ENCODE data around the gene HOXD8.

HOXD8 gene

GRCh38 chr2:176172895-176173566, 43.5 kb downstream of the HOXD8 start:
- H3K4me1 ChIP-seq (ENCODE audit: insufficient read depth, low read length), result no peaks in the 10 kb centered on the region
- no peak overlapping the region for H3K9ac ChIP-seq (ENCODE audit: low read depth, low read length)
- H3K36me3 ChIP-seq (ENCODE audit: insufficient read depth, low read length), result no peaks in the 10 kb centered on the region
- H3K9me3 ChIP-seq (ENCODE audit: control insufficient read depth, insufficient read depth, low read length), result no peaks in the 10 kb centered on the region

DNA sequence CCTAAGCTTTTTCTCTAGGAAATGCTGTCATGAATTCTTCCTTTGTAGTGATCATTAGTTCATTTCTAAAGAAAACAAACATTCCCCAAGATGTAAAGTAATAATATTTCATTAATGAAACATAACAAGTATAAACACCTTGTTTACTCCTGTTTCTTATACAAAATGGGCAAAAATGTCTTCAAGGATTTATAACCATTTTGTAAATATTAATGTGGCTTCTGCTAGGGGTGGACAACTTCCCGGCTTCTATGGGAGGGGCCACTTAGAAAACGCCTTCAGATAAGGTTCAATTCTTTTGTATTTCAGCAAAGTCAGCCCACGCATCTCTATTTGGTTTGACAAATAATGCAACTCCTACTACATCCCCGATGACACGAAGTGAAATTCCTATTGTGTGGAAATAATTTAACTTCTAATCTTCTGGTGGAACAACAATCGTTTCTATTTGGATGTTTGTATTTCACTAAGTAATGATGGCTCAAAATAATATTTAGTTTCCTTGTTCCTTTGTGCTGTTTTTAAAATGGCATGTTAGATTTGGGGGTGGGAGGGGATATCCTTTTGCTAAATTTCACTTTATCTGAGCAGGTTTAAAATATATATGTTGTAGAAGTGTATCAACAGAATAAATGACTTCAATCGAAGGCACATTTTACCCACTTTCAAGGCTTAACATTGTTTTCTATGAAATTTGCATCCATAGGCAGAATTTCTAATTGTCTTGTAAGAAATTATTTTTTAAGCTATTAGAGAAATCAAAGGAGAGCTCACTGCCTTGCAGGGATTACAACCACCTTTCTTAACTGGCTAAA, 44.3 kb downstream of the HOXD8 start:
- H3K36me3 ChIP-seq (ENCODE audit: insufficient read depth, low read length), result no peaks in the 10 kb centered on the region
- no peaks in the 10 kb centered on the region for H3K9me3 ChIP-seq (ENCODE audit: control insufficient read depth, insufficient read depth, low read length)
- no peaks in the 10 kb centered on the region for H3K4me1 ChIP-seq (ENCODE audit: insufficient read depth, low read length)
- no peak overlapping the region for H3K9ac ChIP-seq (ENCODE audit: low read depth, low read length)

GRCh38 chr2:176174382-176174823, 44.9 kb downstream of the HOXD8 start:
- Histone ChIP-seq H3K9ac (ENCODE audit: low read depth, low read length) (no peak overlapping the region), H3K4me1 (ENCODE audit: insufficient read depth, low read length) (no peaks in the 10 kb centered on the region), H3K9me3 (ENCODE audit: control insufficient read depth, insufficient read depth, low read length) (no peaks in the 10 kb centered on the region), H3K36me3 (ENCODE audit: insufficient read depth, low read length) (no peaks in the 10 kb centered on the region)

DNA sequence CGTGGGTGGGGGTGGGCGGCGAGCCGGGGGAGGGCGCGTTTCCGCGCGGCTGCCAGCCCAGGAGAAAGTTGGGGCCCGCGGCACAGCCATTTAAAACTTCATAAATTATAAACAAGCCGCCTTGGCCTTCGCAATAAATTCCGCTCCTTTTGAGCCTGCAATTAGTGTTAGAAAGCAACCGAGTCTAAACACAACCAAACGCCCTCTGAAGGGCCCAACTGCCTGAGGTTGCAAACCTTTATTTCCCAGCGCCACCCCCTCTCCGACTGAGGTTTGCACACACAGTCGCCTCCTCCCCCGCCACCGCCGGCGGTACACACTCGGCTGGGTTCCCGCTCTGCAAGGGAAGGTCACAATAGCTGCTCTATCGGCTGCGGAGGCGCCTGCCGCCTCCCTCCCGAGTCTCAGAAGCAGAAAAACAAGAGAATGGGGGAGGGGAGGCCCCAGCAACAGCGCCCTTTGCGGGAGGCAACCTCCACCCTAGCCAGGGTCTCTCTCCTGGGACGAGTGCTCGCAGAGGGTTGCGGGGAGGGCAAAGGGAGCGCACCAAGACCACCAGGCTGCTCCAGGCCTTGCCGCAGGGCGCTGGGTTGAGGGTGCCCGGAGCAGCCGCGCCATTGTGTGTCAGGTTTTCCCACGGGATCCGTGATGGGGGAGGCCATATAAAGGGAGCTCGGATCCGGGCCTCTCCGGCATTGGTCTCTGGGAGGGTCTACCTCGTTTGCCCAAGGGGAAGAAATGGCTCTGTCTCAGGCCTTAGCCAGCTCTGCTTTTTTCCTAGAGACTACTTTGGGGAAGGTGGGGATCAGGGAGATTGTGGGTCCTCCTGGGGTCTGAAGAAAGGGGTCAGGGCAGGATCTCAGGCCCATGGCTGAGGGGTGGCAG, 45.6 kb downstream of the HOXD8 start:
- no peak overlapping the region; the same call in 1 of the 2 replicates for H3K9ac ChIP-seq (ENCODE audit: low read depth, low read length)

DNA sequence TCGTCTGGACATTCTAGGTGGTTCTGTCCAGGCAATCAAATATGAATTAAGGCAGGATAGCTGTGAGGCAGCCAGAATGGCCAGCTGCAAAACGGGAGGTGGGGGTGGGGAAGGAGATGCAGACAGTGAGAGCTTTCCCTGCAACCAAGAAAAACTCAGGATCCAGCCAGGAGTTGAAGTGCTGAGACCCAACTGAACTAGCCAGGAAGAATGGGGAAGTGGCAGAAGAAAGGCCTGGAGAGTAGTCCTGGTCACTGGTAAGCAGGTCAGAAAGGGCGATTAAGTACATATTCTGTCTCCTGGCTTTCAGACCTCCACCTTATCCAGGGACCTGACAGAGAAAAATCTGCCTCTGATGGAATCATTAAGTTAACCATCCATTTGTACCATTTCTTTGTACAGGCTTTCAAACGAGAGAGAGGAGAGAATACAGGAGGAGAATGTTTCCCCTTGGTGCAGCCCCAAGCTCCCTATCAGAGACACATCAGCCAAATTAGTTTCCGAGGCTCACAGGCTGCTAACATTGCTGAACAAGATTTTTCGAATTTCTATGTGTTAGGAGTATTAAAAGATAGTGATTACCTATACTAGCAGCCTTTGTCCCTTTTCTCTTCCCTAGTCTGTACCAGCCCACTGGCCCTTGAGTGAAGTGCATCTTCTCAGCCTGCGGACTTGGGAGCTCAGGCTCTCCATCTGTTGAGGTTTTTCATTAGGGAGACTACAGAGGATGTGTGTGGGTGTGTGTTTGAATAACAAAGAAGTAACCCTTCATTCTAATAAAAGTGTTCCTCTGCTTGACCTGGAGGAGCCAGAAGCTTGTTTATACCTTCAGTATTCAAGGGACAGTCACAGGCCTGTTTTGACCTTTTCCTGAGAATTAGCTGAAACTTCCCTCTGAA, 46.5 kb downstream of the HOXD8 start:
- no peak overlapping the region for H3K9ac ChIP-seq (ENCODE audit: low read depth, low read length)
- H3K36me3 ChIP-seq (ENCODE audit: insufficient read depth, low read length), result no peaks in the 10 kb centered on the region
- H3K9me3 ChIP-seq (ENCODE audit: control insufficient read depth, insufficient read depth, low read length), result no peaks in the 10 kb centered on the region
- no peaks in the 10 kb centered on the region for H3K4me1 ChIP-seq (ENCODE audit: insufficient read depth, low read length)

More for the DNA sequence above, 45.6 kb downstream of the HOXD8 start:
- Histone ChIP-seq H3K9me3 (ENCODE audit: control insufficient read depth, insufficient read depth, low read length) (no peaks in the 10 kb centered on the region), H3K36me3 (ENCODE audit: insufficient read depth, low read length) (no peaks in the 10 kb centered on the region), H3K4me1 (ENCODE audit: insufficient read depth, low read length) (no peaks in the 10 kb centered on the region)

DNA sequence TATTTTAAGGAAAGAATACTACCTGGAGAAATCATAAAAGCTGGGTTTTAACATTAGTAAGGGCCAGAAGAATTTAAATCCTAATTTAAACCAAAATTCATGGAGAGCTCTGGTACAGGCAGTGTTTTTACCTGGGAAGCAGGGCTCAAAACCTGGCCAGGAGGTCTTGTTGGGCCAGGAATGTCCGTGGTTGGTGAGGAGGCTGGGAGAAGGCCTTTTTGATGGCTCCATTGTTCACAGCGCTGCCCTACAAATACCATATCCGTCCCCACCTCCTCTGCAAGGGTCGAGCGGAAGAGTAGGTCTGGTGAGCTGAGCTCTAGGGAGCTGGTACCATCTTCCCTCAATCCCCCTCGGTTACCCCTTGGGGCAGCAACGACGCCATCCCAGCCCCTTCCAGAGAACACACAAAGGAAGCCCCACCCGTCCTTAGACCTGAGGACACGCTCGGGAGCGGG, 48.1 kb downstream of the HOXD8 start:
- Histone ChIP-seq H3K4me1 (ENCODE audit: insufficient read depth, low read length) (no peaks in the 10 kb centered on the region), H3K9me3 (ENCODE audit: control insufficient read depth, insufficient read depth, low read length) (no peaks in the 10 kb centered on the region), H3K36me3 (ENCODE audit: insufficient read depth, low read length) (no peaks in the 10 kb centered on the region), H3K9ac (ENCODE audit: low read depth, low read length) (peak overlapping the region; percentile 61; the same call in 1 of the 2 replicates)

DNA sequence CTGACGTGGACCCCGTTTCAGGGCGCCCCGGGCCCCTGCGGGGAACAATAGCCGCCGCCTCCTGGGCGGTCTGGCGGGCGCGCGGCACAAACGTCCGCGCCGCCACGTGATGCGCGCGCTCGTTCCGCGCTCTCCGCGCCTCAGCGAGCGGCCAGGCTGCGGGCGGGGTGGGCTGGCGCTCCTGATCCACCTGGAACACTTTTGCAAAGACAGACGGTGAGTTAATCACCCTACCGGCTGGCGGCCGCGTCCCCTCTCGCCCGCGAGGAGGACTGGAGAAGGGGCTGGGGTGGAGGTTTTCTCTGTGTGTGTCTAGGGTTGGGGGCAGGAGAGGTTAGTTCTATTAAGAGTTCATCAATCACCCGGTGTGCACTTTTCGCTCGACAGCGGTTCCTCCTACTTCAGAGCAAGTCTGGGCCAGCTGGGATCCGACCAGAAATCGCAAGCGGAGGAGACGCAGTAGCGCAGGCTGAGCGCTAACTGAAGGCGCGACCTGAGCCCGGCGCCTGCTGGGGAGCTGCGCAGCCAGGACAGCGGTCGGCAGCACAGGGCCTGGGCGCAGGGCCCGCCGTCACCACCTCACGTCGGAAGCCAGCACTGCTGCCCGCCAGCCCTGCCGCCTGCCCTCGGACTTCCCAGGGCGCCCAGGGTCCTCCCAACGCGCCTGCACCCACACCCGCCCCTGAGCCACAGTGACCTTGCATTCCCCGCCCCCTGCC, 48.7 kb downstream of the HOXD8 start:
- H3K4me1 ChIP-seq (ENCODE audit: insufficient read depth, low read length), result no peaks in the 10 kb centered on the region
- no peaks in the 10 kb centered on the region for H3K9me3 ChIP-seq (ENCODE audit: control insufficient read depth, insufficient read depth, low read length)
- H3K36me3 ChIP-seq (ENCODE audit: insufficient read depth, low read length), result no peaks in the 10 kb centered on the region
- H3K9ac ChIP-seq (ENCODE audit: low read depth, low read length), result peak overlapping the region; percentile 61; the same call in 1 of the 2 replicates

DNA sequence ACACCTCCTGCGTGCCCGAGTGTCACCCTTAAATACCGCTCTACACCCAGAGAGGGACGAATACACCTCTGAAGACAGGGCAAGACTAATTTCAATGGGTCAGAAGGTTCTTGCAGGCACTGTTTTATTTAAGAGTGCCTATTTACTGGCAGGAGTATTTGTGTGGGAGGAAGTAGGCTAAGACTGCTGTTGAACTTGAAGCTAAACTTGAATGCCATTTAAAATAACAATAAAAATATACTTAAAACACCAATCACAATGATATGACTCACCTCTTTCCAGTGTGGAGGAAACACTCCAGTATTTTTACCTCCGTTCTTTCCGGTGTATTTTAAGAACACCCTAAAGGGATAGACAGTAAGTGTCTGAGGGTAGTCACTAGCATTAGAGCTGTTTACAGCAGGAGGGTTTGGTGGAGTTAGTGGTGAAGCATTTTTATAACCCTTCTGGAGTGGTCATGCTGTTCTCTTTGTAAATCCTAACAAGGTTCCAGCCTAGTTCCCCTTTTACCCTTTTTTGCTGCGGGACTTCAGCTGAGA, 49.3 kb downstream of the HOXD8 start:
- no peaks in the 10 kb centered on the region for H3K36me3 ChIP-seq (ENCODE audit: insufficient read depth, low read length)
- no peaks in the 10 kb centered on the region for H3K4me1 ChIP-seq (ENCODE audit: insufficient read depth, low read length)
- H3K9ac ChIP-seq (ENCODE audit: low read depth, low read length), result no peak overlapping the region
- no peaks in the 10 kb centered on the region for H3K9me3 ChIP-seq (ENCODE audit: control insufficient read depth, insufficient read depth, low read length)

DNA sequence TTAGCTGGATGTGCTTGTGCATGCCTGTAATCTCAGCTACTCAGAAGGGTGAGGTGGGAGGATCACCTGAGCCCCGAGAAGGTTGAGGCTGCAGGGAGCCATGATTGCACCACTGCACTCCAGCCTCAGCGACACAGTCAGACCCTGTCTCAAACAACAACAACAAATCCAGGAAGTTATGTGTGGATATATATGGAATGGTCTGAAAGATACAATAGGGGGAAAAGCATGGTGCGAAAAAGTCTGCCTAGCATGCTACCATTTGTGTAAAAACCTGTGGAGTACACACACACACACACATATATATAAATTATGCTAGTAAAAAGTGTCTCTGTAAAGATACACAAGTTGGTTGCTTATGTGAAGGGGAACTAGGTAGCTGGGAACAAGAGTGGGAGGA, 52.0 kb downstream of the HOXD8 start:
- Histone ChIP-seq H3K4me1 (ENCODE audit: insufficient read depth, low read length) (no peaks in the 10 kb centered on the region; the same call in 1 of the 2 replicates), H3K9me3 (ENCODE audit: control insufficient read depth, insufficient read depth, low read length) (no peaks in the 10 kb centered on the region), H3K9ac (ENCODE audit: low read depth, low read length) (no peak overlapping the region)

More for the DNA sequence above, 52.0 kb downstream of the HOXD8 start:
- H3K36me3 ChIP-seq (ENCODE audit: insufficient read depth, low read length), result no peaks in the 10 kb centered on the region
